DMS 273 (cell line): ENCODE data around the gene S100A4.
"Not testable (repeated sequence)": the region's sequence is repeated elsewhere in the genome, so short reads cannot be mapped to it uniquely, and the experiment has no call there.

ENCODE experiments used
- DNase-seq: peaks from one replicate; lab custom pipeline; 2025; ENCODE audit not compliant: unreplicated experiment; lab: John Stamatoyannopoulos, UW

S100A4 gene

DNA sequence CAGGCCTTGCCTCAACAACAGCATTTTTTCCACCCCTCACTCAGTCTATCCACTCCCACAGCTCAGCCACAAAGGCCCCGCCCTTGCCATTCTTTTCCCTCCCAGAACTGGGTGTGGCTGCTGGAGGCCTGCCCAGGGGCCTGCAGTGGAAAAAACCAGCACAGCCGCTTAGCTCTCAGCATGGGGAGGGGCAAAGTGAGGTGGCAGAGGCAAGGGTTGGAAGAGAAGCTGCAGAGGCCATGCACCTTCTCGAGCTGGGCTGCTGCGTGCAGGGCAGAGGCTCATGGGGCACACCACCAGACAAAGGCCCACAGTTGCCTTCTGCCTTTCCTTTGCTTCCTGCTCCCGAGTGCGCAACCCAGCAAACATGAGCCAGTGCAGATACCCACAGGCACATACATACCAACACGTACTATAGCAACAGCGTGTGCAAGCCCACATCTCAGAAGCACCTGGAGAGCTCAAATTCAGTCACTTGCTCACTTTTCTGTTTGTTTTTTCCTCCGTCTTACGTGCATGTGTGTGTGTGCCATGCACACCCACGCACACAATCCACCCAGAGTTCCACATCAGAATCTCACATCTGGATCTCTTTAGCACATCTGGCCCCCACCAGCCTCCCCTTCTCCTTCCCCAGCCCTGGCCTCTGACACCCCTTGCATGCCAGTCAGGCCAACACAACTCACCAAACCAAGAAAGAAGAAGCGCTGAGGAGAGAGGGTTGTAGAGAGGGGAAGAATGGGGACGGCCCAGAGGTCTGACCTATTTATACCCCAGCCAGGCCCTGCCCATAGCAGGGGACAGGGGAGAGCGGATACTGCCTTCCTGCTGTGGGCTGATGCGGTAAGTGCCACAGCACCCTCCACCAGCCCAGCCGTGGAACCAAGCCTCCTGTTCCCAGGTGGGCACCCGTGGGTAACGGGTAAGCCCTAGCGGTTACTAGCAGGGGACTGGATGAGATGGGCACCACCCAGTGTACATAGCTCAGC, at the start of gene S100A4:
Gene S100A4, minus strand, starts transcription at position 740 of the 989 bp plus-strand sequence. CDS start 1,012 bp downstream, outside the sequence.
- peak; percentile 98 for DNase-seq

DNA sequence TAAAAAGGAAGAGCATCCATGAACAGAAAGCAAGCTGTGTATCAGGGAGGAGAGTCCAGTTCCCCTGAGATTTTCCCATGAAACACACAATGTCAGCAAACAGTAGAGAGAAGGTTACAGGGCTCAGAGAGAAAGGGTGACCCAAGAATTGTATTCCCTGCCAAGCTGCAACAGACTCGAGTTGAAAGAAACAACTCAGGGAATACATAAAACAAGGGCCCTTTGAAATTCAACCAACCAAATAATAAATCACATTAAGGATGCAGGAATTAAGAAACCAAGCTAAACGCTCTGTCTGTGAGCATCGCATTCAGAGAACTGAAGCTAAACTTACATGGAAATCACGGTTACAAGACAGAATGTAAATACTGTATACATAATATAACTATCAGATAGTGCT, 47.1 kb upstream of the S100A4 start:
- DNase-seq = no peak

DNA sequence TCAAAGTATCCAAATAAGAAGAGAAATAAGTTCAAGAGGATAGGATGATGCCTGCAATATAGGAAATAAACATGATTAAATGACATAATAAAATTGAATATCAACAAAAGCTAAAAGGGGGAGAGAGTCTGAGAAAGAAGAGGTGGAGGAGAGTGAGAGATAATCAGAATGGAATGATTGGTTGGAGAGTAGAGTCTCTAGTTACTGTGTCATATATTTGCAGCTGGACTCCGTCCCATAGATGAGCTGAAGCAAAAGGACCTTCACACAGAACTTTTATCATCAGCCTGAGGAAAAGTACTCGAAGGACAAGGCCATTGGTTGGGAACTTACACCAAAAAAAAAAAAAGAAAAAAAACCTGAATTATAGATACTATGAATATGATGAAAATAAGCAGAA, 42.9 kb upstream of the S100A4 start:
- no peak for DNase-seq

DNA sequence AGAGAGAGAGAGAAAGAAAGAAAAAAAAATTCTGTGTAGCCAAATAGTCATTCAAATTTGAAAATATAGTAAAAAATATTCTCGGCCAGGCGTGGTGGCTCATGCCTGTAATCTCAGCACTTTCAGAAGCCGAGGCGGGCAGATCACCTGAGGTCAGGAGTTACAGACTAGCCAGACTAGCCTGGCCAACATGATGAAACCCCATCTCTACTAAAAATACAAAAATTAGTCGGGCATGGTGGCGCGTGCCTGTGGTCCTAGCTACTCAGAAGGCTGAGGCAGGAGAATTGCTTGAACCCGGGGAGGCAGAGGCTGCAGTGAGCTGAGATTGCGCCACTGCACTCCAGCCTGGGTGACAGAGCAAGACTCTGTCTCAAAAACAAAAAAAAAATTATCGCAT, 42.4 kb upstream of the S100A4 start:
- not testable (repeated sequence) for DNase-seq

DNA sequence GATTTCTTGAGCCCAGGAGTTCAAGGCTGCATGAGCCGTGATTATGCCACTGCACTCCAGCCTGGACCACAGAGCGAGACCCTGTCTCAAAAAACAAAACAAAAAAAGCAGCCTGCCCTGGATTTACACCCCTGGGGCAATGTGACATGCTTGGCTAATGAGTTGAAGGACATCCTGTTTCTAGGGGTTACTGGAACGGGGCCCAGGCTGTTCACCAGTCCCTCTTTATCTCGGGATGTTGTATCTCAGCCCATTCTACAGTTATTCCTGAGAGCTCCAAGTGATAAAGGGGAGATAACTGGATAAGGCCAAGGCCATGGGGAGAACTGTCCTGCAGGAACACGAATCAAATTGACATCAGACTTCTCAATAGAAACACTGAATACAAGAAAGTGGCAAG, 41.7 kb upstream of the S100A4 start:
- no peak for DNase-seq

DNA sequence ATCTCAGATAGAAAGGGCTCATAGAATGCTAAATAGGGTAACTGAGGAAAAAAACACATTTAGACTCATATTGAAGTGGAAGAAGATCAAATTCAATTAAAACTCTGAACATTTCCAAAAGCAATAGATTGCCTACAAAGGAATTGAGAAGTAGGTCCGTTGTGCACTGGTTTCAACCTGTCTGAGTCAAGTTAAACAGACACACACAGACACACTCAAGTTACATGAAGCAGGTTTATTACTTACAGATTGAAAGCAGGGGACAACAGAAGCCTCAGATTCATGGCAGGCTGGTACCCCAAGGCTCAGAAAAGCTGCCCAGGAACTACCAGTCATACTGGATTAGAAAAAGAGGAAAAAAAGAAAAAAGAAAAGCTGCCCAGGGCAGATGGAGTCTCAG, 40.7 kb upstream of the S100A4 start:
- no peak for DNase-seq

DNA sequence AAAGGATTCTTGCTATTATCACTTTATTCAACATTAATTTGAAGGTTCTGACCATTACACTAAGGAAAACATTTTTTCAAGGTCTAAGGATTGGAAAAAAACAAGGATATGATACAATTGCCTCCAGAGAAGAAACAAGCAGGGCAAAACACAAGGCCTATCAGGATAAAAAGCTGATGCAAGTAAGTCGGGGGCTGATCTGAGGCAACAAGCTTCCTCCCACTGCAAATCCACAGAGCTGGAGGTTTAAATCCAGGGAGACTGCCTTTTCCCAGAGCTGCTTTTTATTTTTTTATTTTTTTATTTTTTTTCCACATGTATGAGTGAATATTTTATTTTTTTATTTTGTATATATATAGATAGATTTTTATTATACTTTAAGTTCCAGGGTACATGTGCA, 39.4 kb upstream of the S100A4 start:
- no peak for DNase-seq

DNA sequence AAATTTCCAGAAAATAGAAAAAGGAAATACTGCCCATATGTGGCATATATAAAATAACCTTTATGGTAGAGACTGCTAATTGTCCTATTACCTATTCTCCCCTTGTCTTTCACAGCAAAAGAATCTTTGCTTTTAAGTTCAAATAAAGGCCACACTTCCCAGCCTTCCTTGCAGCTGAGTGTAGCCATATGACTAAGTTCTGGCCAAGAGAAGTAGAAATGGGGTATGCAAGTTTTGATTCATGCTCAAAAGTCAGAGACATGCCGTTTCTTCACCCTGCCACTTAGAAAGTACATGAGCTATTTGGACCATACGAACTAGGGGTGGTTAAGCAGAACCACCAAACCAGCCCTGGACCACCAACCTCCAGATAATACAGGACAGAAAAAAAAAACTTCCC, 38.4 kb upstream of the S100A4 start:
- DNase-seq = no peak

DNA sequence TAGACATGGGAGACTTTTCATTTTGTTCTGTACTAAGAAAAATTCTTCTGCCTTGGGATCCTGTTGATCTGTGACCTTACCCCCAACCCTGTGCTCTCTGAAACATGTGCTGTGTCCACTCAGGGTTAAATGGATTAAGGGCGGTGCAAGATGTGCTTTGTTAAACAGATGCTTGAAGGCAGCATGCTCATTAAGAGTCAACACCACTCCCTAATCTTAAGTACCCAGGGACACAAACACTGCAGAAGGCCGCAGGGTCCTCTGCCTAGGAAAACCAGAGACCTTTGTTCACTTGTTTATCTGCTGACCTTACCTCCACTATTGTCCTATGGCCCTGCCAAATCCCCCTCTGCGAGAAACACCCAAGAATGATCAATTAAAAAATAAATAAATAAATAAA, 37.9 kb upstream of the S100A4 start:
- not testable (repeated sequence) for DNase-seq

DNA sequence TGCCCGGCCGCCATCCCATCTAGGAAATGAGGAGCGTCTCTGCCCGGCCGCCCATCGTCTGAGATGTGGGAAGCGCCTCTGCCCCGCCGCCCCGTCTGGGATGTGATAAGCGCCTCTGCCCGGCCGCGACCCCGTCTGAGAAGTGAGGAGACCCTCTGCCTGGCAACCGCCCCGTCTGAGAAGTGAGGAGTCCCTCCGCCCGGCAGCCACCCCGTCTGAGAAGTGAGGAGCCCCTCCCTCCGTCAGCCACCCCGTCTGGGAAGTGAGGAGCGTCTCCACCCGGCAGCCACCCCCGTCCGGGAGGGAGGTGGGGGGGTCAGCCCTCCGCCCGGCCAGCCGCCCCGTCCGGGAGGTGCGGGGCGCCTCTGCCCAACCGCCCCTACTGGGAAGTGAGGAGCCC, 37.2 kb upstream of the S100A4 start:
- not testable (repeated sequence) for DNase-seq

DNA sequence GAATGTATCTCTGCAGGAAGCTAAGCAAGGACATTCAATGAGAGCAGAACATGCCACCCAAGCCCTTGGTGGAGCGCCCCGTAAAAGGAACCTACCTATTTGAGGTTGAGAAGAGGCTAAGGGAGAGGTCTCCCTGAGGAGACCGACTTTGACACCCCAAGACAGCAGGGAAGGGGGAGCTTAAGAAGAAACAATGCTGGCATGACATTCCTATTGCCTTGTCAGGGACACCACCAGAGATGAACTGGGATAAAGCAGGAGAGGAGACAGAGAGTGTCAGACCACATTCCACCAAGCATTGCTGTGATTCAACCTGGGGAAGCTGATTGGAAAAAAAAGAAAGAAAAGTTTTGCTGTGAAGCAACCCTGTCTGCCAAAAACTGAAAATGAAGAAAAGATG, 33.3 kb upstream of the S100A4 start:
- DNase-seq = no peak

DNA sequence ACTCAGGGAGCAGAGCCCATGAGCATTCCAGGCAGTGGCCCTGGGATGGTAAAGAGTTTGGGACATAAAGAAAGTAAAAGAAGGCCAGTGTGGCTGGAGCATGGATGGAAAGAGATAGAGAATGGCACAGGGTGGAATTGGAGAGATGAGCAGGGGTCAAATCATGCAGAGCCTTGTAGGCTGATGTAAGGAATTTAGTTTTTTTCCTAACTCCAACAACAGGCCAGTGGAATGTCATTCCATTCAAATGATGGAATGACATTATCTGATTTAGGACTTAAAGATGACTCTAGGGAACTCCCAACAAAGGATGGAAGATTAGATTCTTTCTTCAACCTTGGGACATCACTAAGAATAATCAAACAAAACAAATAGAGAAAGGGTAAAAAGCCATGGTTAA, 32.9 kb upstream of the S100A4 start:
- no peak for DNase-seq

DNA sequence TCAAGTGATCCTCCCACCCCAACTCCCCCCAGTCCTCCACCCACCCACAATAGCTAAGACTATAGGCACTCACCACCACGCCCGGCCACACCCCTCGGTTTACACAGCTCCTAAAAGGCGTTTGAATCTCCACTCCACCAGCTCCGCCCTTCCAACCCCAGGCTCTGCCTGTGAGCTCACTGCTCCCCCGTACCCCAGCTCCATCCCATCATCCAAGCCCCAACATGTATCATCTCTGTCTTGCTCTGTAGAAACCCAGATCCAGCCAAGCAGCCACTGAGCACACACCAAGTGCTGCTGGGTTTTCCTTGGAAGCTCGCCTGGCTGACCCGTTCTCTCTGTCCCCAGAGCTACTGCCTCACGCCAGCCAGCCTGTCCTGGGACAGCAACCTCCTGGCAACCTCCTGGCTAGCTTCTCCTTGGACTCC, 32.0 kb upstream of the S100A4 start:
- DNase-seq = no peak

DNA sequence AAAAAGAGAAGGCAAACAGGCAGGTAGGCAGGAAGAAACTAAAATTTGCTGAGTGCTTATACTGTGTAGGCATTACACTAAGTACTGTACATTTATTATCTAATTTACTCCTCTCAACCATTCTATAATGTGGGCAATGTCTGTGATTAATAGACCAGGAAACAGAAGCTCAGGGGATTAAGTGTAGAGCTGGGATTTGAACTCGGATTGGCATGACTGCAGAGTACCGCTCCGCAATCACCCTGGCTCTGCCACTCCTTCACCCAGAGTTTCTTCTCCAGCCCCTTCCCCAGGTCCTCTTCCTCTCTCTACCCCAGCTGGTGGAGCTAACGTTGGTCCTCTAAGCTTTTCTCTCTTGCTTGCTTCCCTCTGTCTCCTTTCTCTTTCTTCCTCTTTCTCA, 31.5 kb upstream of the S100A4 start:
- DNase-seq = no peak

DNA sequence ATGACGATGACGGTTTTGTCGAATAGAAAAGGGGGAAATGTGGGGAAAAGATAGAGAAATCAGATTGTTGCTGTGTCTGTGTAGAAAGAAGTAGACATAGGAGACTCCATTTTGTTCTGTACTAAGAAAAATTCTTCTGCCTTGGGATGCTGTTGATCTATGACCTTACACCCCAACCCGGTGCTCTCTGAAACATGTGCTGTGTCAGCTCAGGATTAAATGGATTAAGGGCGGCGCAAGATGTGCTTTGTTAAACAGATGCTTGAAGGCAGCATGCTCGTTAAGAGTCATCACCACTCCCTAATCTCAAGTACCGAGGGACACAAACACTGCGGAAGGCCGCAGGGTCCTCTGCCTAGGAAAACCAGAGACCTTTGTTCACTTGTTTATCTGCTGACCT, 29.9 kb upstream of the S100A4 start:
- DNase-seq = not testable (repeated sequence)

DNA sequence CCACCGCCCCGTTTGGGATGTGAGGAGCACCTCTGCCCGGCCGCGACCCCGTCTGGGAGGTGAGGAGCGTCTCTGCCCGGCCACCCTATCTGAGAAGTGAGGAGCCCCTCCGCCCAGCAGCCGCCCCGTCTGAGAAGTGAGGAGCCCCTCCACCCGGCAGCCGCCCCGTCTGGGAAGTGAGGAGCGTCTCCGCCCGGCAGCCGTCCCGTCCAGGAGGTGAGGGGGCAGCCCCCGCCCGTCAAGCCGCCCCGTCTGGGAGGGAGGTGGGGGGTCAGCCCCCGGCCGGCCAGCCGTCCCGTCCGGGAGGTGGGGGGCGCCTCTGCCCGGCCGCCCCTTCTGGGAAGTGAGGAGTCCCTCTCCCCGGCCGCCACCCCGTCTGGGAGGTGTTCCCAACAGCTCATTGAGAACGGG, 29.5 kb upstream of the S100A4 start:
- DNase-seq = not testable (repeated sequence)

DNA sequence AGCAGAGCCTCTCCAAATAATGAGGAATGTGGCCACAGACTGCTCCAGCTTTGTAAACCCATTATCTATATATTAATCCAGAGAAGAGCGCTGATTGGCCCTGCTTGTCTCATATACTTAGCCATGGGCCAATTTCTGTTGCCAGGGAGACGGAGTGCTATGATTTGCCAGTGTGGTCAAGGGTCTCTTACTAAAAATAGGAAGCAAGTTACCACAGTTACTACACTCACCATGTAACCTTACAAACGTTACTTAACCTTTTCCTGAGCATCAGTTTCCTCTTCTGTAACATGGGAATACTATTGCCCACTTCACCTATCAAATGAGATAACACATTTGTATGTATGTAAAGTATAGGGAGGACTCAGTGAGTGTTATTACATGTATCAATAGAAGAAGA, 27.7 kb upstream of the S100A4 start:
- no peak for DNase-seq

DNA sequence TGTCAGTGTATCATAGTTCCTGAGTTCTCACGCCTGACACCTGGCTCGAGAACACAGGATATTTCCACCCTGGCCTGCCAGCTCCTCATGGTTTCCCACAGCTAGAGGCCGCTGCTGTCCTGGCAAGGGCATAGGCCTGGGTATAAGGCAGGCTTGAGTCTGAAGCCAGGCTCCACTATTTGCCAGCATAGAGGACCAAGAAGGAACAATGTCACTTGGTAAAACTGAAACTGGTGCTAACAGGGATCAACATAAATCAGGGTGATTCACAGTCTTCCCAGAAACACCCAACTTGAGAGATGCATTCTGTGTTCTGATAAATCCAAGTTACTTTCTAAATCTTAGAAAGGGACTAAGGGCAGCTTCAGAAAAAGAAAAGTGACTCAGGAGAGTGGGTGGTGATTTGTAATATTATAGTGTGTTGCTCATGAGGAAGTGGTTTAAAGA, 27.0 kb upstream of the S100A4 start:
- DNase-seq = peak; percentile 91

DNA sequence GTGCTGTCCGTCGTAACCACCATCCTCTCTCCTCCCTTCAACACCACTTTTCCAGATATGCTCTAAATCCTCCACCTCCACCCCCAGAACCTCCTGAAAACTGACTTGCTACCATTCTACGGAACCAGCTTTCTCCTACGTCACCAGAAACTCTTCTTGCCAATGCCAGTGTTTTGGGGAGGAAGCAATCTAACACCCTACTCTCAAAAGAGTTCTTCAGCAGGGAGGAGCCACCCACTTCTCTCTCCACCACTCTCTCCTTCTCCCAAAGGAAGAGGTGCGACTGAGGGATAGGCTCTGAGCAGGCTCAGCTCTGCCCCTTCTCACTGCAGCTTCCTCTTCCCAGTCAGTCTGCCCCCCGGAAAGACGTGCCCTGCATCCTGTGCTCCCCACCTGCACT, 26.1 kb upstream of the S100A4 start:
- no peak for DNase-seq

DNA sequence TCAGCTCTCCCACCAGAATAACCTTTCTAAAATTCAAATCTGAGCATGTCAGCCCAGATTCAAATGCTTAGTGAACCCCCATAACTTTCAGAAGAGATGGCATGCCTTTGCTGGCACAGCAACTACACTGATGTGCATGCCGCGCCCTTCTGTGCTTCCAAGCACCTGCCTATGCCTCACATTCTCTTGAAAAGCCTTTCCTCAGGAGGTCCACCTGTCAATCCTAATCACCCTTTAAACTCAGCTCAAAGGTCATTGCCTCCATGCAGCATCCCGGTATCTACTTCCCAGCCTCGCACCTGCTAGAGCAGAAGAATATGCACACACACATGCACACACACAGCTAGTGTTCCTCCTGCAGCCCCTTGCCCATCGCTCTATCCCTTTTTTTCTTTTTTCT, 25.3 kb upstream of the S100A4 start:
- DNase-seq = no peak

DNA sequence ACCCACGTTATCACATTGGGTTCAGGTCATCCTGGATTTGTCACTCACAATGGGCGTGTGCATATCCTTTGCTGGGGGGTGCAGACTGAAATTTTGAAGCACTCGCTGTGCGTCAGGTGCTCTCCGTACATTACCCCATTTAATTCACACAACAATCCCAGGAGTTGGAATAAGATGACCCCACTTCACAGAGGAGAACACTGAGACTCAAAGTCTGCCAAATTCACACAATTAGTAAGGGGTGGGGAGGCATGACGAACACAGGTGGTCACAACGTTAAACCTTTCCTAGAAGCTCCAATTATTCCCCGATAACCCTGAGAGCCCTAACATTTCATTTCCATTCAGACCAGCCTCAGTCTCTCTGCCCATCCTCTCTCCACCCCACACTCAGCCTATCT, 23.9 kb upstream of the S100A4 start:
- DNase-seq = no peak

DNA sequence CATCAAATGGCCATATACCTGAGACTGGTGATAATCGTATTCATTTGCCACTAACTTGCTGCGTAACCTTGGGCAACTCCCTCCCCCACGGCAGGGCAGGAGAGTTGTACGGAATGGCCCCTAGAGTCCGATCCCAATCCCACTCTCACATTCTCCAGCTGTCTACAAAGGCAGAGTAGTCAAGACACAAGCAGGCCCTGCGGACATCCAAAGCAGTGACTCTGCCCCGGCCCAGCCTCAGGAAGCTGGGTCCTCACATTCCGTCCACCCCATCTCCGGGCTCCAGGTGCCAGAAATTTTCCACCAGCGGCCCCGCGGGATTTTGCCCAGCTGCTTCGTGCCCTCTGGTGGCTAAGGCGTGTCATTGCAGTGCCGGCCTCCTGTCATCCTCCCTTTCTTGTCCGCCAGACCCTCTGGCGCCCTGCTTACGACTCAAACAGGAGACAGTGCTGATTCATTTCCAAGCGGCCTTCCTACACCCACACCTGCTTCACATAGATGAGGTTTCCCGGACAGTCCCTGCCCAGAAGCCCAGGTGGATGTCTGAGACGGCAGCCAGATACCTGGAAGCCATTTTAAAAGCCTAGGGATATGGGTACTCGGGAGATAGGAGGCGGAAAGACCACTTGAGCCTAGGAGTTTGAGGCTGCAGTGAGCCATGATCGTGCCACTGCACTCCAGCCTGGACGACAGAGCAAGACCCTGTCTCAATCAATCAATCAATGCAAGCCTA, 22.9 kb upstream of the S100A4 start:
- DNase-seq = peak; percentile 97
